HG03378 (cell line): ENCODE data around the gene CUEDC1.

Experiments
- ATAC-seq: cut with Tn5 transposase; IDR thresholded peaks from one replicate; pipeline ENCODE4 v1.9.1; 2021; ENCODE audit warnings: mild to moderate bottlenecking, moderate library complexity; ENCODE audit not compliant: unreplicated experiment

The CUEDC1 gene

DNA sequence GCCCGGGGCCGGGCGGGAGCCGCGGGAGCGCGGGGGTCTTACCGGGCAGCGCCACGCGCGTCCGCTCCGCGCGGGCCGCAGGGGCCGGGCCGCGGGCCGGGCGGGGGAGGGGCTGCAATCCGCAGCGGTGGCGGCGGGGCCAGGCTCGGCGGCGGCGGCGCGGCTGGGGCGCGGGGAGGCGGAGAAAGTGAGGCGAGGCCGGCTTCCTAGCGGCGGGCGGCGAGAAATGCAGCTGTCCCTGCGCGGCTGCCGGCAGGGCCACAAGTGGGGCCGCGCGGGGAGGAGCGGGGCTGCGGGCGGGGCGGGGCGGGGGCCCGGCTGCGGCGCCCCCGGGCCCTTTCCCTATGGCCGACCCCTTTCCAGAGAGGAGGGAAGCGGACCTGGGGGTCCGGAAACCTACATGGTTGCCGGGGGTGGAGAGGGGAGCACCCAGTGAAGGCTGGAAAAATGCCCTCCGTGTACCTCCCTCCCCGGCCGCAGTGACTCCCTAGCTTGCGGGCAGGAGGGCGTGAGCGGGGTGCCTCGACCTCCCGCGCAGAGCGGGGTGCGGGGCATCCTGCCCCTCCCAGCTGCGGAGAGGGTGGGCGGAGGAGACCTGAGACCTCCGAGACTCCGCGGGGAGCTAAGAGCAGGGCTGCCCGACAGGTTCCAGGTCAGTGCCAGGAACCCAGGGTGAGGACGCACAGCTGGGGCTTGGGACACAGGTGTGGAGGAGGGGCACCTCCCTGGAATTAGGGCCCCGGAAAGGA is at the start of gene CUEDC1:
TSS of gene CUEDC1 (minus strand) at position 230 of the 749 bp plus-strand sequence. CDS start 69,848 bp downstream, outside the sequence.
- ATAC-seq, result no peak

DNA sequence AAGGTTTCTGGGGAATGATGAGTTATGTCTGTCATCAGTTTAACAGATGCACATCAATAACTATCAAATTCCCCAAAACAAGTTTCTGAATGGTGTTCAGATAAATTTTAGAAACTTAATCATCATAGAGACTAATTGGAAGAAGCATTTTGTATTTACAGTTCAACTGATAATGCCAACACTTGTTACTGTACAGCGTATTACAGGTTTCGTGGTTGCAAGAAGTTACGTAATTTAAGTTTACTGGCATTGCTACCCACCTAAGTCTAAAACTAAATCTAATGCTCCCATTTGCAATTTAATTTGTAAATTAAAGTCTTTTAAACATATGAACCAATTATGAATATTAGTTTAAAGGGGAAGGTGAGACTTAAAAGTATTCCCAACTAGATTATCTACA is 48.8 kb upstream of the CUEDC1 start:
- no peak for ATAC-seq

DNA sequence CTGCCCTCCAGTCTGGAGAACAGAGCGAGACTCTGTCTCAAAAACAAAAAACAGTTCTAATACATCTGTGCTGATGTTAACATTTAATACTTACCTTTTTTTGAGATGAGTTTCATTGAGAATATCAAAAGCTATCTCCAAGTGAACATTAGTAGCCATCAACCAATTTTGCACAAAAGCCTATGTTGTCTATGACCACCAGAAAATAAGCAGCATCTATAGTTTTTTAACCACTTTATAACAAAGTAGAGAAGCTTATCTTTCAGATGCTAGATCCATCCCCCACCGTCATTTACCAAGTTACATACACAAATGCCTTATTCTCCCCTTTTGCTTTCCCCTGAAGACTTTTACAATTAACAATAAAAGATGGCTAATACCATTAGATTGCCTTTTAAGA is 47.8 kb upstream of the CUEDC1 start:
- no peak for ATAC-seq

- ATAC-seq, result no peak
Measured at GRCh38 chr17:58002154-58002948, 47.1 kb upstream of the CUEDC1 start.

DNA sequence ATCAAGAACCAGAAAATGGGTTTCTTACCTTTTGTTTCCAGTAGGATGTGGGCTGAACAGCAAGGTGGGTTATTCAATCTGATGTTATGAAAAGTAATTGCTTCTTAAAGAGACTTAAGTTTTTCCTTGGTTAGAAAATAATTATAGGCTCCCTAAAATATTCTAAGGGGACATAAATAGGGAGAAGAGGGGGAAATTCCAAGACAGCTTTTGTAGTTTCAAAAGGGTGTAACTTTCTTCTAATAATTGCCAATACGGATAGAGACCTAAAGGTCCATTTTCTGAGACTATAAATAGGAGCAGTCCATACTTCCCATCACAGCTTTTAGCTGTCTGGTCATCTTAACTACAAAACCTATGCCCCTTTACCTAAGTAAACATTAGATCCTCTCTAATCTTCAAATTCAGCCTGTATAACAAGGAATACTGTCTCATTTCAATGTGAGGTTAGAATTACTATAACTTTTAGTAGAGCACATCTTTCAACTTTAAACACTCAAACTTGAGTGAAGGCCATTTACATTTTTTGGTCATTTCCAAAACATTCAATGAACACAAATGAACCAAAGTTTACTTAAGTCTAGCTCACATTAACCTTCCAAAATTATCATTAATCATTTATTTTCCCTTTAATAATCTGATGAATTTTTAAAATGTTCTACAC is 46.4 kb upstream of the CUEDC1 start:
- ATAC-seq, result no peak

DNA sequence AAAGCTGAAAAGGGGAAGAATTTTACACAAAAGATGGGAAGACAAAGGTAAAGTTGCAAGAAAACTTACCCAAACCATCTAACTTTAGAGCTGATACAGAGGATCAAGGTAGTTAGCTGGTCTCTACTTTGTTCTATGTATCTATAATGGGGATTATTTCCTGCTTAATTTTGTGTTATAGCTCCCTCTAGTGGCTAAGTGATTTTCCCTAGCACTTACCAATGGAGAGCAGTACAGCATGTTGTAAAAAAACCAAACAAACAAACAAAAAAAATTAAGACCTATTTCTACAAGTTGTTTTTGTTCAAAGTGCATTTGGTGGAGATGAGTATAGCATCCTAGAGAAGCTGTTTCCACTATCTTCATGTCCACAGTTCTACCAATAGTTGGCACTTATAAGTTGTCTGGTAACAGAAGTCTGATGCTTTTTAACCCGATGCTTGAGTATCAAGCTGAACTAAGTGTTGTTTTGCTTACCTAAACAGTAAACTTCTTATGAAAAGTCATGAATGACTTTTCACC is 44.3 kb upstream of the CUEDC1 start:
- ATAC-seq, result no peak

GRCh38 chr17:57999010-57999495 is 43.8 kb upstream of the CUEDC1 start:
- no peak for ATAC-seq

DNA sequence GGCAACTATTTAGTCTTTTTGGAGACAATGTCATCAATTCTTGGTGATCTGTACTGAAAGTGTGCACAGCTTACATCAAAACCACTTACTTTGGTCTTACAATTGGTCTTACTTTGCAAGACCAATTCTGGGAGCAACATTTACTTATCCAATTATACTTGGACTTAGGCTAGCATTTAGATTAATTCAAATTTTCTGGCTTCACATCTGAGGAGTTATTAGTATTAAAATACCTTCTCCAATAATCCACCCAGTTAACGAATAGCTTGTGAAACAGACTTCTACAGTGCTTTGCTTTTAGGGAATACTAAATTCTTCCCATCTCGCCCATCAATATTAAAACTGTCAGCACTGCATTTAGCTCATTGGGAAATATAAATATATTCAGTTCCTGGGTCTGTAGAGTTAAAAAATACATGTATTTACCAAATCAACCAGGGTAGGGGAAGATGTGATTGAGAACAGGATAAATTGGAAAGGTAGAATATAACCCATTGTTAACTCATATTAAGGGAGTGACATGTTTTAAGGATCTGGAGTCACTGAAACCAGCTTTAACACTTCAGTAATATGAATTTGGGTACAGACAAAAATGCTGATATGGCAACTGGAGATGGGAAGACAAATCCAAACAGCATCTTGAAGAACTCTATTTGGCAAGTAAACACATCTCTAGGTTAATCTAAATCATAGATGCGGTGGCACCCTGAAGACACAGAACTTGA is 42.0 kb upstream of the CUEDC1 start:
- no peak for ATAC-seq

- peak; percentile 50 for ATAC-seq
Measured at GRCh38 chr17:57995076-57995956, 40.1 kb upstream of the CUEDC1 start.

DNA sequence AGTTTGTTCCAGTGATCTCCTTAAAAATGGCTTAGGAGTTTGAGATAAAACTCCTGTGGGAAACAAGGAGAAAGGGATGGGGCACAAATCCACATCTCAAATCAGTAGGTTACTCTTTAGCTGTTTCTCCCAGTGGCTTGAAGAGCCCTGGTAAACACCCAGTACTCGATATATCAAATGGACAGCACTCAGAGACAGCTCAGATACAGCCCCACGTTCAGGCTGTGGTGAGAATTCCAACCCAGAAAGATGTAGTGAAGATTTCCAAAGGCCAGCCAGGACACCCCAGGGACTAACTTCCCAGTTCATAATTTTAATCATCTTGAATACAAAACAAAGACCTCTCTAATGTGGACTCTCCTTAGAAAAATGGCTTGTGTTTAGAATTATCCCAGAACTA is 39.2 kb upstream of the CUEDC1 start:
- no peak for ATAC-seq

- ATAC-seq, result no peak
Measured at GRCh38 chr17:57993471-57994365, 38.5 kb upstream of the CUEDC1 start.

GRCh38 chr17:57991537-57991936 is 36.3 kb upstream of the CUEDC1 start:
- ATAC-seq, result no peak

DNA sequence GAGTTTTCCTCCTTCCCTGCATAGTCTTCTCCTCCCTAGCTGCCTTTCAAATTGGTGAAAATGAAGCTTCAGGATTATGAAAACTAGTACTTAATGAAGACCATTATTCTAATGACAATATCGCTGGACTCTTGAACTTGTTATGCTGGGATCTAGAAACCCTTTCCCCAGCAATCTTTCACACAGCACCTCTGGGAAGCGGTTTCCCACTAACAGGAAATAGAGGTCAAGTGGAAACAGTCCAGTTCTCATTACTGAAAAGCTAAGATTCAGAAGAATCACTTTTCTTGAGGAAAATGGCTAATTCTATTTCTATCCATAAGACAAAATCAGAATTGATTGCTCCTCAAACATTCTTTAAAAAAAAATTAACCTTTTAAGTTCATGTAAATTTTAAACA is 34.8 kb upstream of the CUEDC1 start:
- no peak for ATAC-seq

DNA sequence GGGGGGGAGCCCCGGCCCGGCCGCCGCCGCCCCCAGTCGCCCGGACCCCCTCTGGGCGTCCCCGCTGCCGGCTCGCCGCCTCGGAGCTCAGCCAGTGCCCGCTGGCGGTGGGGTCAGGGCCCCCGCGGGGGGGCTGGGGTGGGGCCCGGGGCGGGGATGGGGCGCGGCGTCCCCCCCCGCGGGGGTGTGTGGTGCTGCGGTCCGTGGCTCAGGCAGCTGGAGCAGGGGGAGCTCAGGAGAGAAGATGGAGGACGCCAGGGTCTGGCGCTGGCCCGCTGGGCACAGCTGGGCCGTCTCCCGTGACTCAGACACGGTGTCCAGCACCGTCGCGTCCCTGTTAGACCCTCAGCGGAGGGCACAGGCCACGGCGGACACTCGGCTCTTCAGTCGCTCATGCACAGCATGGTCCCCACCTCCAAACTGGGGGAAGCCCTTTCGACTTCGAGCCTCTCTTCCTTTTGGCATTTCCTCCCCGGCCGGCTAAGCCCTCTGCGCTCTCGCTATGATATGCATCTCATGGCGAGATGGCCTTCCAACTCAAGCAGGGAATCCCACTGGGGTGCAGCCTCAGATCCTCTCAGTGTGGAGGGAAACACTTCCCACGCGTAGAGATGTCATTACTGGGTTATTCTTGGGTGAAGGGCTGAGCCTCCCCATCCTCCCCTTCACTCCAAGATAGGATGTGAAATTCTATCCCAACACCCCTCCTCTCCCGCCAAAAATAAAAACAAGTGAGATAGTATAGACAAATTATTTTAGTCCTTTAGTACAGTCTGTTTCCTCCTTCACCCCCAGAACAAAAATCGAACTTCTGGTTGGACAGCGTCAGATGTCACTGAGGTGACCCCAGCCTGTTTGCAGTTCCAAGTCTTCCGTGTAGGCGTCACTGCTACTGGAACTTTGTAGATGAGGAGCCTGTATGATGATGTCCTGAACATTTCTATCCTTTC is 33.4 kb upstream of the CUEDC1 start:
- peak; percentile 55 for ATAC-seq

DNA sequence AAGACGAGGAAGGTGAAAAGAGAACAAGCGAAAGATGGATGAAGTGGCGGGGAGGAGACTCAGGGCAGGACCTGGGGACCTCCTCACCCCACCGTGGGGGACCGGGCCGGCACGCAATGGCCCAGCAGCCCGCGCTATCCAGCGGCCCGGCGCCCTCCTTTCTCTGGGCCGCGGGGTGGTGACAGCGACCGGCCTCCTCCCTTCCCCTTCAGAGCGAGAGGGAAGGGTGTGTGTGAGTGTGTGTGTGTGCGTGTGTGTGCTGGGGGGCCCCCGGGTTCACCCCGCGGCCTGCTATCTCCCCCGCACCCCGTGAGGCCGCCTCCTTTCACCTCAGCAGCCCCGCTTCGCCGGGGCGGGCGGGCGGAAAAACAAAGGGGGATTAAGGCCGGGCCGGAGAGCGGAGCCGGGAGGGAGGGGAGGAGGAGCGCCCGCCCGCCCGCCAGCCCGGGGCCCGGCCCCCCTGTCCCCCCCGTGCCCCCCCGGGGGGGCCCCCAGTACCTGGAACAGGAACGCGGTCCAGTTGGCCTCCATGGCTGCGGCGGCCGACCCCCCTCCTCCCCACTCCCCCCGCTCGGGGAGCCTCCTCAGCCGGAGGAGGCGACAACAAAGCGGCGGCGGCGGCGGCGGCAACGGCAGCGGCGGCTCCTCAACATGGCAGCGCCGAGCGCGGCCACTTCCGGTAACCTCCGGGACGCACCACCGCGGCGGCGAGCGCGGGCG is 32.5 kb upstream of the CUEDC1 start, which contains the start of gene VEZF1:
TSS of gene VEZF1 (minus strand) at position 674 of the 720 bp plus-strand sequence. CDS start at position 531, 143 bp downstream.
- ATAC-seq, result peak; percentile 21

DNA sequence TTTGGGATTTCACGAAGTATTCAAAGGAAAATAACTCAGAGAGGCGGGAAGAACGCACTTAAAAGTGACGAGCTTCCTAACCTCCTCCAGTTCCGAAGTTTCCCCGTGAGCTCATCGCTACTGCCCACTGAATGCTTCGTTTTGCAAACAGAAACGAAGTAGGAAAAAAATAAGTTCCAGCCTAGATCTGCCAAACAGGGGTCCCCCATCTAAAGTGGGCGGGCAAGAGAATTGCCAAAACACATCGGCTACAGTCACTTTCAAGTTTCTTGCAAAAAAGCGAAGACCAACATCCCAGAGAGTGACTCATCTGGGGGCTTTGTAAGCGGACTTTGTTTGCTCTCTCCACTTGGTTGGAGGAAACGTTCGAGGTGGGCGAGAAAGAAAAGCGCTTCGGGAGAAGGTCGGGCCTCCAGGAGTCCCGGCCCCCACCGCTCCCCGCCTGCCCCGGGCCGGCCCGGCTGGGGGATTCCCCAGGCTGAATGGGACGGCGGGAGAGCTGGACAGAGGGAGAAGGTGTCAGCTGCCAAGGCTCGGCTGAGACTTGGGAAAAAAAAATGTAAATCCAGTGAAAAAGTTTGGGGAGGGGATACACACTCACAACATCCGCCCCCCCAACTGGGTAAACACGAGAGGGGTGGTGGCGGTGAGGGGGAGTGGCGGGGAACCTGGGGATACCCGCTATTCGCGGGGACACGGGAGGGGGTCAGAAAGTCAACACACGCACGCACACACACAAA is 31.8 kb upstream of the CUEDC1 start:
- ATAC-seq, result no peak
